DND-41 (cell line): ENCODE data around the gene DZANK1.

Source experiments
- CTCF ChIP-seq: IDR thresholded peaks from 2 replicates; pipeline ENCODE4 v1.5.1; 2012; ENCODE audit warnings: borderline replicate concordance, low read length, moderate library complexity, mild to moderate bottlenecking; ENCODE audit not compliant: poor library complexity, severe bottlenecking; ENCODE audit errors: extremely low read depth
- EZH2 ChIP-seq: IDR thresholded peaks from 3 replicates; pipeline ENCODE4 v1.6.1; 2012; ENCODE audit warnings: borderline replicate concordance, low read depth, mild to moderate bottlenecking, moderate library complexity, low read length, inconsistent platforms; ENCODE audit not compliant: severe bottlenecking

GRCh38 chr20:18377896-18378481 is 88.8 kb downstream of the DZANK1 start:
- TF ChIP-seq CTCF (no peak), EZH2 (no peak)
